GM12892 (cell line): ENCODE measurements around the gene GMIP.

Source experiments
- POLR2AphosphoS5 ChIP-seq: IDR thresholded peaks from 2 replicates; pipeline ENCODE4 v1.6.1; 2011; ENCODE audit warnings: low read depth, low read length, control low read depth
- TAF1 ChIP-seq: IDR thresholded peaks from 2 replicates; pipeline ENCODE4 v1.6.1; 2011; ENCODE audit warnings: low read depth, mild to moderate bottlenecking, control low read depth, low read length, borderline replicate concordance

DNA sequence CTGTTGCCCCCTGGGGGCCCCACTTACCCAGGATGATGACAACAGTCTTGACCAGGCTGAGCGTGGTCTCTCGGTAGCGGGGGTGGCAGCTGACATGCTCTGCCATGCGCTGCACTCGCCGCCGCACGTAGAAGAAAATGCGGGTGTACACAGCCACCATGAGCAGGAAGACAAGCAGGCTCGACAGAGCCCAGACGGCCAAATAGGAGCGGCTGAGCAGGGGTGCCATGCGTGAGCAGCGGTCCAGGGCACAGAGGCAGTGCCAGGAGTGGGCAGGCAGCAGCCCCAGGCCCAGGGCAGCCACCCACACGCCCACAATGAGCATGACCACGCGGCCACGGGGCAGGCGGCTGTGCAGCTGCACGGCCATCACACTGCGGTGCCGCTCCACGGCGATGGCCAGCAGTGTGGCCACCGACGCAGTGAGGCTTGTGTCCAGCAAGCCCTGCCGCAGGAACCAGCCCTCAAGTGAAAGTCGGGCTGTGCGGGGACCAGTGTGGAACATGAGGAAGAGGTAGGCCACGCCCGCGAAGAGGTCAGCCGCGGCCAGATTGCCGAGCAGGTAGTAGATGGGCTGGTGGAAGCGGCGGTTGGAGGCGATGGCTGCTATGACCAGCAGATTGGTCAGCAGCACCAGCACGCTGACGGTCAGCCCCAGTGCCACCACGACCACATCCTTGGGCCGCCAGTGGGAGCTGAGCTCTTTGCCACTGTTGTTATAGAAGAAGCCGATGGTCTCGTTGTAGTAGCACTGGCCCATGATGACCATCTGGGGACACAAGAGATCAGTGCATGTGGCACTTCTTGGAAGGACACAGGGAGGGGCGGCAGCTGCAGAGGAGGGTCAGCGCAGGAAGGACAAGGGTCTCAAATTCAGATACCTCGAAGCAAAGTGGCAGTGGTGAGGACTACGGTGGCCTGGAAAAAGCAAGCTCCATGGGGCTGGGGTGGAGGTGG, 16.7 kb downstream of the GMIP start:
- TF ChIP-seq TAF1 (no peak), POLR2AphosphoS5 (no peak; the same call in 1 of the 2 replicates)
